ENCODE data around the gene CFAP92.

Gene CFAP92, protein sequence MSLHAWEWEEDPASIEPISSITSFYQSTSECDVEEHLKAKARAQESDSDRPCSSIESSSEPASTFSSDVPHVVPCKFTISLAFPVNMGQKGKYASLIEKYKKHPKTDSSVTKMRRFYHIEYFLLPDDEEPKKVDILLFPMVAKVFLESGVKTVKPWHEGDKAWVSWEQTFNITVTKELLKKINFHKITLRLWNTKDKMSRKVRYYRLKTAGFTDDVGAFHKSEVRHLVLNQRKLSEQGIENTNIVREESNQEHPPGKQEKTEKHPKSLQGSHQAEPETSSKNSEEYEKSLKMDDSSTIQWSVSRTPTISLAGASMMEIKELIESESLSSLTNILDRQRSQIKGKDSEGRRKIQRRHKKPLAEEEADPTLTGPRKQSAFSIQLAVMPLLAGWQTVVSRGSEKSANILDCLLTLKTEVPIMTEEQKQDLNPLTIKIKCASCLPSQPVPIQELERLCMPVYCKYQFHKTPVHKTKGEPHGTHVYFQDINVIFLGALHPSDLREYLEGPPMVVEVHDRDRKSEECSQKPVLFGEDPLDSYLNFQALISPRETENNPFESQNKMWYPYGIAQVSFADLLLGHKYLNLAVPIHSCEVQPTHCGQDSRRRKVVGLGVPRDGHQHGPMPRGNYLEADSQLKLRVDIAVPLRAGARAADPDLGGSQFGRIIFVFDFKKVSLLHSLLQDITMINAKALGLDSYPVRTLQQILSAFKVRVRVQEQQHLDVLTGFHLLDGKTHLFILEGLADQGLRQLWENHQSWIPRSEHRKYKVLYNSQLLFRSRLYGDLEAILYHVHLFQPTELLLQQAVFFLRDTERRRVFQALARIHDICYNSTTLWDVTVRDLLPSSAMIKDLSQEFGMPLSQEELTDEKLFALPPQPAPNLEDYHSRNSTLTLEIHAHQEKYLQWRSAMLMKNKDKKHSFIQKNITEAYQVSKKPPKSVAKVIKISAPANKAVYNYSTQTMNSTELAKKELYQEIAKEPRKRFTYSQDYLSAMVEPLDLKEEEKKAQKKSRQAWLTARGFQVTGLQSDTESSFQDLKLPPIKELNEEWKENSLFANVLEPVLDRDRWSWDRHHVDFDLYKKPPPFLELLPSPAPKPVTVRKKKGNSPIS

DNA sequence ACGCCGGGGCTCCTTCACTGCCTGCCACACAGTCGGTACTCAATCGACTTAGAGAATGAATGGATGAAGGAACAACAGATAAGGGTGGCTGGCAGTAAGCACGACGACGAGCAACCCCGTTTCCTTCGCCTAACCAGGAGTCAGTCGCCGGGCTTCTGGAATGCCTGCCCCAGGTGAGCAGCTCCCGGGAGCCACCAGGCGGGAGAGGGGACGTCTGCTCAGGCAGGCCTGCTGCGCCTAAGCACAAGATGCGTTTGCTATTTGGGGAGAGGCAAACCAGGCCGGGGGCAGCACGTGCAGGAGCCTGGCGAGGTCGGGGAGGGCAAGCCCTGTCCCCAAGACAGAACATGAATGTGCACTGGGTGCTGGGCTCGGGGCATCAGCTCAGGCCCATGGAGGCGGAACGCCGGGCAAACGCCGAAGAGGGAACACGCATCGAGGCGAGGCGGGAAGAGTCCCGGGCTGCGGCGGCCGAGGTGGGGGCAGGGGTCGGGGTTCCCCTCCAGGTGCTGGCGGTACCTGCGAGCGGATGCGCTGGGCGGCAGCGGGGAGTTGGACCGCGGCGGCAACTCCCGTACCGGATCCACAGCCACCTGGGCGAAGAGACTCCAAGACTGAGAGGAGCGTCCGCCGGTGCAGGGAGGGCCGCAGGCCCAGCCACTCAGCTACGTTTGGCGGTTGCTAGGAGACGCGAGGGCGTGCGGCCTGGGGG lies at the start of gene CFAP92:
CFAP92 (minus strand) TSS at position 616 of the 712 bp plus-strand sequence. CDS start 772 bp downstream, outside the sequence.
- DNase-seq, result peak; percentile 93

DNA sequence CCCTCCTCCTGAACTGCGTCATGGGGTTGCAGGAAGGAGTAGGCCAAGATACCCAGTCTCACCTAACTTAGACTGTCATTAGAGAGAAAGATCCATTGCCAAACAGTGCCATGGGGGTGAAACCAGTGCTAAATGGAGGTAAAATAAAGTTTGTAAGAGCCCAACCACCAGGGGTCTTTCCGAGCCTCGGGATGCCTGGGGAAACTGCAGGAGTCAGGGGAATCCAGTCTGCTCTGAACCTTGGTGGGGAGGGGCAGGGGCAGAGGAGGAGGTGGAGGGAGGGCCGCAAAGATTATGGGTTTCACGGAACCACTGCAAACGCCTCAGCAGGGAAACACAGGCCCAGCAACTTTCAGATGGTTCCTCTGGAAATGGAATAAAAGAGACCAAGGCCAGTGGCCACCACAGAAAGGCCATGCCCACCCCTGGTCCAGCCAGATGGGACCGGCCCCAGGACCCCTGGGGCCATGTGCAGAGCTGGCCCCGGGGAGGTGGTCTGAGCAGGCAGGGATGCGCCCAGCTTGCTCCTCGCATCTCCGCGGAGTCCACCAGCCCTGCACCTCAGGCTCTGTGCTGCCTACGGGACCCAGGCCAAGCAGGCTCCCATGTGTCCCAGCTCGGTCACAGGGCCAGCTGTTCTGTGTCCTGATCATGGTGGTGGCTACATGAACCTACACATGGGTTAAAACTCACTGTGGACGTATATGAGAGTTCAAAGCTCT lies 46.9 kb upstream of the CFAP92 start:
- no peak for DNase-seq

DNA sequence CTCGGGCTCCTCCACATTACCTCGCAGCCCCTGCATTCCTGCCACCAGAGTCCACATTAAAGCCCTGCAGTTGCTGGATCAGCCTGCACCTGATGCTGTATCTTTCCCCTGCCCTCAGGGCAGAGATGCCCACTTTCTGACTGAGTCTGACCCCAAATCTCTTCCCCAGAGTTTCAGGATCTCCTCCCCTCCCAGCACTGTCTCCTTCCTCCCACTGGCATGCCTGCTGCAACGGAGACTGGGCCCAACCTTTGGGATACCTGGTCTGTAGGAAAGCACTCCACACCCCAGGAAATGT lies 46.1 kb upstream of the CFAP92 start:
- no peak for DNase-seq

DNA sequence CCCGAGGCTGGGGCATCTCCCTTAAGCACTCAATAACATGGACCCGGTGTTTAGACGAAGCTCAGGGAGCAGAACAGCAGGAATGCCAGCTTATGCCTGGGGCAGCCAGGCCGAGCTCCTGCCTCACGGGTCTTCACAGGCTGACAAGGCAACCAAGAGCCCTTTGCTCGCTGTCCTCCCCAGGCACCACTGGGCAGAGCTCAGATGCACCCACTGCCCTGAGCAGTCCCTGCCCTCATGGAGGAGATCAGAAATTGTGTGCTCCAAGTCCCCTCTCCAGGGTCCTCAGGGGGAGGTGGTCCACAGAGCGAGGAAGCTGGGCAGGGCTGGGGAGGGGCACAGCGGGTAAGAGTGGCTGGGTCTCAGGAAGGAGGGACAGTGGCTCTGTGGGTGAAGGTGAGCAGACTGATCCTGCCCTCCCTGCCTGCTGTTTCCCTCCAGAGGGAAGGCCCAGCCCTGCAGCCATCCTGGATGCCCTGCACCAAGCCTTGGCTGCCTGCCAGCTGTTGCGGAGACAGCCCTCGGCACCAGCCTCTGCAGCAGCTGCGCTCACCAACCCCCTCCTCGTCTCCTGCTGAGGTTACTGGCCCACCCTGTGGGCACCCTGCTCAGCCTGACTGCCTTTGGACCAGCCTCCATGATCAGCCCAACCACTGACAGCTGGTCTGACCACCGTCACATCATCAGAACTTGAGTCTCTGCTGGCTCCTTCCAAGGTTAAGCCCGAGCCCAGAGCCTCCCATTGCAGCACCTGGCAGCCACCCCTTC lies 45.6 kb upstream of the CFAP92 start:
- no peak for DNase-seq

DNA sequence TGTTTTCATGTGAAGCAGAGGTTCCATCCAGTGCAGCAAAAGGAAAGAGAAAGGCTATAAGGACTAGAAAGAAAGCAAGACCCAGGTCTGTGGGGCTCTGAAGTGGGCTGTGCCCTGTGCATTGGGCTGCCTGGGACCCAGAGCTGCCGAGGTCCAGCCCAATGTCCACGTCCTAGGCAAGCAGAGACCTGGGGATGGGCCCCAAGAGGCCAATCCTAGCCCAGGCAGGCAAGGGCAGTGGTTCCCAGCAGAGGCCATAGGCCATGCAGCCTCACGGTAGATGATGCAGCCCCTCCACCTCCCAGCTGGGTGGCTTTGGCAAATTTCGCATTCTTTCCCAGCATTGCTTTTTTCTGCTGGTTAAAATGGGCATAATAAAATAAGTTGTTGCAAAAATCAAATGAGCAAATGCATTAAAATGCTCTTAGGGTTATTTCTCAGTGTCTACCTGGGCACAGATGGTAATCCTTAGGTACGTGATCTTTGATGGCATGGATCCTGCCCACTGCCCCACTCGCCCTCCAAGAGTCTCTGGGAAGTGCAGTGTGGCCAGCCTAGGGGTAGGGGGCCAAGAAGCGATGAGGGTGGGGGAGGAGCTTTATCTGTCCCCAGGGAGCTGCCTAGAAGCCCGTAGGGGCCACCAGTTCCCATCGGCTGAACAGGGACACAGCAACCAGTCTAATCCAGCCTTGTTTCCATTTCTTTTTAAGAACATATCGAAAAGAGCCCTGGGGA lies 44.4 kb upstream of the CFAP92 start:
- DNase-seq, result no peak

DNA sequence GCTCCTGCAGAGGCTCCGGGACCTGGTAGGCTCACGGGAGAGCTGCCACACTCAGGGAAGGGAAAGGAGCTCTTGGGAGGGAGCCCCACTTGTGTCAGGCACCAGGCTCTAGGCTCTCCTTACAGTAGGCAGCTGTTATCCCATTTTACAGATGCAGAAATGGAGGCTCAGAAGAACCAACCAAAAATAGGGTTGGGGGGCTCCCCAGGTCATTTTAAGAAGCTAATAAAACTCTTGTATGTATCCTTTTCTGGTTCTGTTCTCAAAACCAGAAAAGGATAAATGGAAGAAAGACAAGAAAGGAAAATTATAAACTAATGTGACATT lies 43.2 kb upstream of the CFAP92 start:
- DNase-seq, result no peak

DNA sequence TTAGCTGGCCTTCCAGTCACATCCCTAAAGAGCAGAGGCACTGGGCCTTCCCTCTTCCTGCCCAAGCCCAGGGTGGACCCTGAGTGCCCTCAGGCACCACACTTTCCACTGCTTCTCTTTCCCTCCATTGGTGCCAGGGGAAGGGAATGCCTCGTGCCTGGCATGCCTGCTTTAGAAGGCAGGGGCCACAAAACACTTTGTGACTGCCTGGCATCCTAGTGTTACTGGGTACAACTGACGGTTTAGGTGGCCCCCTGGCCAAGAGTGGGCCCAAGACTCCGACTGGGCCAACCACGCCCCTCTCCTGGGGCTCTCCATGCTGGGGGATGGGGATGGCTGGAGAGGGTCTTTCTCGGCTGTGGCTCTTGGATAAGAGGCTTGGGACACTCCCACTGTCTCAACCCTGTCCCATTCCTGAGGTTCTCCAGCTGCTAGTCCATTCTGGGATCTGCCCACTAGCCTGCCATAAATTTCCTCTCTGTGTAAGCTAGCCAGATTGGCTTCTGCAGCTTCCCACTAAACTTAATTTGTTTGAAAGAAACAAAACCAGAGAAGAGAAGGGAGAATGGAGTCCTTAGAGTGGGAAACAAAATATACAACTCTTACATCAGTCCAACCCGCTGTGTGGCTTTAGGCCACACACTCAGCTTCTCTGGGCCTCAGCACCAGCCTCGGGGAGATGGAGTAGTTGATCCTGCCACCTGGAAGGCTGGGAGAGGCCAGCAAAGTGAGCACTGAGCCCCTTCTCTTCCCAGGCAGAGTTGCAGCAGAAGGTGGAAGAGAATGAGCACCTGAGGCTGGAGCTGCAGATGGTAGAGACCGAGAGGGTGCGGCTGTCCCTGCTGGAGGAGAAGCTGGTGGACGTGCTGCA lies 42.6 kb upstream of the CFAP92 start:
- DNase-seq, result no peak

DNA sequence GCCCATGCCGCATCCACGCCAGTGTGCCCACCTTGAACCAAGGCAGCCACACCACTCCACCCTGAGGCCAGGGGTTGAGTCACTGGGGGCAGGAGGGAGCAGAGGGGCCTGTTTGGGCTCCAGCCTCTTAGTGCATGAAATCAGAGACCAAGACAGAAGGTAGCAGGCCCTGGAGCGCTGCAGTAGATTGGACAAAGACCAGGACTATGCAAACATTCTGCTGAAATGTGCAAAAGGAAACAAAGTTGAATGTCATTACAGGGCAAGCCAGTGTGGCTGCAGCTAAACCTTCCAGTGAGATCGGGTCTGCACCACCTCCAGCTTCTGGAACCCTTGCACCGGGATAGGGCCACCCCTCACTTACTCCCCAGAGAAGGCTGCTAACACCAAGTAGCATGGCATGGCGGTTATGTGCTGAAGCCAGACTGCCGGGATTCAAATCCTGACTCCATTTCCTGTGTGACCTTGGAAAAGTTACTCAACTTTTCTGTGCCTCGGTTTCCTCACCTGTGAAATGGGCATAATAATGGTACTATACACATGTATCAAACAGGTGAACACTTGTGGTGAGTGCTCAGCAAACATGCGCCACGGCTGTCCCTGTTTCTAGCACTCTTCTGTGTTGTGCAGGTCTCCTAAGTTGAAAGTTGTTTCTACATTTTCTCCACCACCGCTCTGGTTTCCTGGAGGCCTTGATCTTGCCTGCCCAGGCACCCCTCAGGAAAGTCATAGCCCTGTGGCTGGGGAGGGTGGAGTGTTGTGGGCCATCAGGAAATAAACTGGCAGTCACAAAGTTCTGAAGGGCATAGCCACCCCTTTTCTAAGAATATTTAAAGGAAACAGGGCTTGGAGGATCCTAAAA lies 41.7 kb upstream of the CFAP92 start:
- no peak for DNase-seq

DNA sequence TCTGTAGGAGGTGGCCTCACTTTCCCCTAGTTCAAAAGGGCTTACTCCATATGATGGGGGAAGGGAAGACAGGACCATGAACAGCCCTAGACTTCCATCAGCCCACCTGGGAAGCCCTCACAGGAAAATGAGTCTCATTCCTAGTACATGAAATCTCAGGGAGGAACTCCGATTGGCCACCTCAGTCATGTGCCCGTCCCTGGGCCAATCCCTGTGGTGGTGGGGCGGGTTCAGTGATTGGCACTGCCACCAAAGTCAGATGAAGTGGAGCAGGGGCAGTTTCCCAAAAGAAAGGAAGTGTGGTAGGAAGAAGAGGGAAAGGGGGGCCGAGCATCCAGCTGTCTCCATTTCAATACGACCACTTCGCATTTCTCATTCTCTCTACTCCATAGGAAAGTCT lies 40.8 kb upstream of the CFAP92 start:
- DNase-seq, result peak in 1 of 2 donors; percentile 14

DNA sequence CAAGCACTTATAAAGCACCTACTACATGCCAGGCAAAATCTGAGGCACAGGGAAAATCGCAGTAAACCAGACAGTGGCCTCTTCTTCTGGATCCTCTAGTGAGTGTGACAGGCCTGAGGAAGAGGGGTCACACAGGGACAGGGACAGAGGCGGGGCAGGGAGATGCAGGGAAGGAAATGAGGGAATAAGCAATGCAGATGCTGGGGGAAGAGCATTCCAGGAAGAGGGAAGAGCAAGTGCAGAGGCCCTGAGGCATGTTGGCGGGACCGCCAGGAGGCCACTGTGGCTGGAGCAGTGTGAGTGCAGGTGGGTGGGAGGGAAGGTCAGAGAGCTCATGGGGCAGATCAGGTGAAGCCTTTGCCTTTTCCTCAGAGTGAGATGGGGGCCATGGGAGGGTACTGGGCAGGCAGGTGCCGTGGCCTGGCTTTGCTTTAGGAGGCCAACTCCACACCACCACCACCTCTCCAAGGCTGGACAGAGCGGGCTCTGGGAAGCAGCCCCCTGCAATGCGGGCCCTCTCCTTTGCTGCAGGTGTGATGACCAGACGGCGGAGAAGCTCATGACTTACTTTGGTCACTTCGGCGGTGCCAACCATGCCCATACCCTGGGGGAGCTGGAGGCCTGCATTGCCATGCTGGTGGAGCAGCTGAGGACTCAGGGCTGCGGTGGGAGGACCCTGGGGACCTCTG lies 39.9 kb upstream of the CFAP92 start:
- no peak for DNase-seq

DNA sequence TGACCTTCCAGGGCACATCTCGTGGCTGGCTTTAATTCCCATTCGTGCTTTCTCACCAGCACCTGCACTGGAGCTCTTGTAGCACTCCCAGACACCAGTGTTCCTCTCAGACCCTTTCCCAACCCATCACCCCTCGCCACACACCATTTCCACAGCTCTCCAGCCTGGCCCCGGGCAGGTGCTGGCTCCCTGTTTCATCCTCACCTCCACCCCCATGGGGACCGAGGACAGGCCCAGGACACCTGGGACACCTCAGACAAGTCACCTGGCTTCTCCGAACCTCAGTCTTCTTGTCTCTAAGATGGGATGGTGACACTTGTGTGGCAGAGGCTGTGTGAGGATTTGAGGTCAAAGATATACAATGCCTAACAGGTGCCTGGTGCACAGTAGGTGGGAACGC lies 39.3 kb upstream of the CFAP92 start:
- no peak for DNase-seq

DNA sequence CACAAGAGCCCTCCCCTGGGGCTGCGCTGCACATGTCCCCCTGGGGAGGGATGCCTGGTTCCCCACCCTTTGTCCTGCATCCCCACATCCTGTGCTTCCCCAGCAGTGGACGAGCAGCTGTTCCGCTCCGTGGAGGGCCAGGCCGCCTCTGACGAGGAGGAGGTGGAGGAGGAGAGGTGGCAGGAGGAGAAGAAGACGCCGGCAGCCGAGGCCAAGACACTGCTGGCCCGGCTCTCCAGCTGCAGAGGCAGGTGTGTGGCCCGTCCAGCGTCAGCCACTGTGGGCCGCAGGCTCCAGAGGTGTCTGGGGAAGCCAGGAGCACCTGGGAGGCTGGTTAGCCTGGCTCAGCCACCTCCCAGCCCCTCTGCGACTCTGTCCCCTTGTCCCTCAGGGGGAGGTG lies 38.8 kb upstream of the CFAP92 start:
- no peak for DNase-seq

DNA sequence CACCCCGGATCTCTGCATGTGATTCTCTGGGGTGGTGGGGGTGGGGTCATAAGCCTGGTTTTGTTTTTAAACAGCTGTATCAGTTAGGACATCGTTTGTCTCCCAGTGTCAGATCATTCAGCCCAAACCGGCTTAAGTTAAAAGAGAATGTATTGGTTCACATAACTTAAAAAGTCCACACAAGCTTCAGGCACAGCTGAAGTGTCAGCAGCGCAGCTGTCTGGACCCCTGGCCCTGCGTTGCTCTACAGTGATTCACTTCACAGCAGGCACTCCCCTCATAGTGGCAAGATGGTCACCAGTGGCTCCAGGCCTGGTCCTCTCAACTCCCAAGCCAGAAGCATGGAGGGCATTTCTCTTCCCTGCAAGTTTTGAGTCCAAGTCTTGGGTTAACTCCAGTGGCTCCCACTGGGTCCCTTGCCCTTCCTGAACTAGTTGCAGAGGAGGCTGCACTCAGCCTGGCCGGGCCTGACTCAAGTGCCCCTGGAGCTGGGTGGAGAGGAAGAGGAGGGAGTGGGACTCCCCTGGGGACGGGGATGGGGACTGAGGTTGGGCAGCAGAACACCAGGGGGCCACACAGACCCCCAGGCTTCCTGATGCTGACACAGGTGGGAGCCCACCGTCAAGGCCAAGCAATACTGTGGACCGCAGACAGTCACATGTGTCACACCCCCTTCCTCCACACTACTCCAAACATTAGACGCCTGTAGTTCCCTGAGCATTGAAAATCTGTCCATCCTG lies 37.8 kb upstream of the CFAP92 start:
- DNase-seq, result no peak

DNA sequence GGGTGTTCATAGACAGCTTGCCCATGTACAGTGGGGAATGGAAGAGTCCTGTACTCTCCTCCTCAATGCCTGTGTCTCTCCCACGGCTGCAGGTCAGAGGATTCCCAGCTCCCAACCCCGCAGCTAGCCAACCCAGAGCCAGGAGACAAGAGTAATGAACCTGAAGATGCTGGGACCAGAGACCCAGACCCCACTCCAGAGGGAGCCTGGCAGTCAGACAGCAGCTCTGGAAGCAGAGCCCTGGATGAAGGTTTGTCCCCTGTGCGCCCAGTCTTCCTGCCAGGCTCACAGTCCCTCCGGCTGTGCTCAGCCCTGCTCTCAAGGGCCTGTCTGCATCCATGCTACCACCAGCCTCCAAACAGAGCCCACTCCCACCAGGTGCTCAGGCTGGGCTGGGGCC lies 36.7 kb upstream of the CFAP92 start:
- DNase-seq, result no peak

DNA sequence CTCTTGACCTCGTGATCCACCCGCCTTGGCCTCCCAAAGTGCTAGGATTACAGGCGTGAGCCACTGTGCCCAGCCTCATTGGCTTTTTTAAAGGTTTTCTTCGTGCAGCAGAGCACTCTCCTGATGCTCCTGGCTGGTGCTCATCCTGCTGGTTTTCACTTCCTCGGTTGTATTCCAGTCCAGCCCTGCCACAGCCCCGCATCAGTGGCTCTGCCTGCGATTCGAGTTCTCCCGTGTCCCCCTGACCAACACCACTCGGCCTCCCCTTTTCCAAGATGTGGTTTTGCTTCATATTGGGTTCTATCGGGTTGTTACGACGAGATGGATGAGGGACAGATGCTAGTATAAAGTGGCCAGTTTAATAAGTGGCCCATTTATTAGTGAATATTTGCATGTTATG lies 35.0 kb upstream of the CFAP92 start:
- no peak for DNase-seq

DNA sequence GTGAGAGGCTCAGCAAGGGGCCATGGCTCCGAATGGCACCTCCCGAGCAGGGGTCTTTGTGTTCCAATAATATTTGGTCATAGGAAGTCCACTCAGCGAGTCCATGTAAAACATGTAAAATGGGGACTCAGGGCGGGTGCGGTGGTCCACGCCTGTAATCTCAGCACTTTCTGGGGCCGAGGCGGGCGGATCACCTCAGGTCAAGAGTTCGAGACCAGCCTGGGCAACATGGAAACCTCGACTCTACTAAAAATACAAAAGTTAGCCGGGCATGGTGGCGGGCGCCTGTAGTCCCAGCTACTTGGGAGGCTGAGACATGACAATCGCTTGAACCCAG lies 33.6 kb upstream of the CFAP92 start:
- DNase-seq, result no peak

DNA sequence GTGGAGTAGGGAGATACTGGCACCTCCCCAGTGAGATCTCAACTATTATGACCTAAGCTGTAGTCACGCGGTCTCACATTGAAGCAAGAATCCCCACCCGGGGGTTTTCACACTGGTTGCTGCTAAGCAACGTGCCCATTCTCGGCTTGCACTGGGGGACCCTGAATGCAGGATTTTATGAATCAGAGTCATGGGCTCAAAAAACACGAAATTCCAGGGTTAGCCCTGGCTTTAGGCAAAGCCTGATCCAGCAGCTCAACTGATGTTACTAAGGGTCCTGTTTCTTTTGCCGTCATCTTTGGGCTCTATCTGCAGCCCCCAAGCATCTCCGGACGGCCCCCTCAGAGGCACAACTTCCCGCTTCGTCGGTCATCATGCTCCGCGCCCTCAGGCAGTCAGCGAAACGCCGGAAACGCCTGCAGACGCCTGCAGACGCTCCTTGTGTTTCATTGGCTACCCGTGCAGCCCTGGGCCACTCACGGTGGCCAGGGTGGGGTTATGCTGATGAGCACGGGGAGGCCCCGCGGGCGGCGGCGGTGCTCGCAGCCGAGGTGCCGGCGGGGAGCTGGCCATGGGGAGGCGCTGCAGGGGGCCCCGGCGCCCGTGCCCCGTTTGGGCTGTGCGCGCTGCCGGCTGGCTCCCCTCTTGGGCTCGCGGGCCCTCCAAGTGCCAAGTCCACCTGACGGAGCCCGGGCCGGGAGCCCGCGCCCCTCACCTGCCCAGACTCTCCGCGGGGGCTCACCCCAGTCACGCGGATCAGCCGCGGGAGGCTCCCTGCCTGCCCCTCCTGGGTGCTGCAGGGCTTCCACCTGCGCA lies 33.1 kb upstream of the CFAP92 start:
- DNase-seq, result peak; percentile 94

Data from CD4-positive, alpha-beta T cell treated with Interleukin-1 beta for 1 hour (primary cell).